ENCODE measurements around the gene FYN.

The FYN gene

GRCh38 chr6:111707773-111708172 lies 165.5 kb downstream of the FYN start:
- DNase-seq (ENCODE audit: low read depth): no peak

GRCh38 chr6:111706841-111707391 lies 166.3 kb downstream of the FYN start:
- no peak for DNase-seq (ENCODE audit: low read depth)

GRCh38 chr6:111703723-111704122 lies 169.5 kb downstream of the FYN start:
- DNase-seq (ENCODE audit: low read depth): no peak

GRCh38 chr6:111702268-111702667 lies 171.0 kb downstream of the FYN start:
- no peak for DNase-seq (ENCODE audit: low read depth)

- no peak for DNase-seq (ENCODE audit: low read depth)
Measured at GRCh38 chr6:111701146-111701545, 172.1 kb downstream of the FYN start.

- DNase-seq (ENCODE audit: low read depth): no peak
Measured at GRCh38 chr6:111700135-111700690, 173.0 kb downstream of the FYN start.

- DNase-seq (ENCODE audit: low read depth): no peak
Measured at GRCh38 chr6:111699123-111699522, 174.1 kb downstream of the FYN start.

- no peak for DNase-seq (ENCODE audit: low read depth)
Measured at GRCh38 chr6:111696814-111697213, 176.4 kb downstream of the FYN start.

GRCh38 chr6:111692327-111693164 lies 180.7 kb downstream of the FYN start:
- no peak for DNase-seq (ENCODE audit: low read depth)

GRCh38 chr6:111691345-111692225 lies 181.7 kb downstream of the FYN start:
- DNase-seq (ENCODE audit: low read depth): no peak

- no peak for DNase-seq (ENCODE audit: low read depth)
Measured at GRCh38 chr6:111689946-111690345, 183.3 kb downstream of the FYN start.

GRCh38 chr6:111689419-111689818 lies 183.8 kb downstream of the FYN start:
- DNase-seq (ENCODE audit: low read depth): no peak

GRCh38 chr6:111688331-111688730 lies 184.9 kb downstream of the FYN start:
- DNase-seq (ENCODE audit: low read depth): no peak

GRCh38 chr6:111687652-111688051 lies 185.6 kb downstream of the FYN start:
- DNase-seq (ENCODE audit: low read depth): no peak

GRCh38 chr6:111686932-111687266 lies 186.4 kb downstream of the FYN start:
- no peak for DNase-seq (ENCODE audit: low read depth)

- DNase-seq (ENCODE audit: low read depth): no peak
Measured at GRCh38 chr6:111686249-111686931, 186.9 kb downstream of the FYN start.

GRCh38 chr6:111685526-111685925 lies 187.7 kb downstream of the FYN start:
- no peak for DNase-seq (ENCODE audit: low read depth)

GRCh38 chr6:111685058-111685457 lies 188.2 kb downstream of the FYN start:
- DNase-seq (ENCODE audit: low read depth): no peak

GRCh38 chr6:111683749-111684267 lies 189.4 kb downstream of the FYN start:
- DNase-seq (ENCODE audit: low read depth): no peak

- no peak for DNase-seq (ENCODE audit: low read depth)
Measured at GRCh38 chr6:111683157-111683556, 190.1 kb downstream of the FYN start.

- no peak for DNase-seq (ENCODE audit: low read depth)
Measured at GRCh38 chr6:111681860-111682259, 191.4 kb downstream of the FYN start.

All from stimulated activated CD8-positive, alpha-beta memory T cell treated with anti-CD3 and anti-CD28 coated beads, Interleukin-12 subunit alpha, Interleukin-12 subunit beta, amount 100 ng/mL, for 4 hours (primary cell).